Fibroblast of skin of right biceps (primary cell): ENCODE results near the gene CBFA2T3.

Experiments used
- DNase-seq: peaks from one replicate; pipeline ENCODE4 v3.0.0-alpha.2; 2013

Gene CBFA2T3

GRCh38 chr16:88974080-88974915, 2.7 kb downstream of the CBFA2T3 start:
- no peak for DNase-seq

- DNase-seq, result no peak
Measured at GRCh38 chr16:88973415-88974050, 3.5 kb downstream of the CBFA2T3 start.

GRCh38 chr16:88973007-88973410, 4.0 kb downstream of the CBFA2T3 start:
- DNase-seq, result no peak

- DNase-seq, result no peak
Measured at GRCh38 chr16:88972349-88972748, 4.7 kb downstream of the CBFA2T3 start.

DNA sequence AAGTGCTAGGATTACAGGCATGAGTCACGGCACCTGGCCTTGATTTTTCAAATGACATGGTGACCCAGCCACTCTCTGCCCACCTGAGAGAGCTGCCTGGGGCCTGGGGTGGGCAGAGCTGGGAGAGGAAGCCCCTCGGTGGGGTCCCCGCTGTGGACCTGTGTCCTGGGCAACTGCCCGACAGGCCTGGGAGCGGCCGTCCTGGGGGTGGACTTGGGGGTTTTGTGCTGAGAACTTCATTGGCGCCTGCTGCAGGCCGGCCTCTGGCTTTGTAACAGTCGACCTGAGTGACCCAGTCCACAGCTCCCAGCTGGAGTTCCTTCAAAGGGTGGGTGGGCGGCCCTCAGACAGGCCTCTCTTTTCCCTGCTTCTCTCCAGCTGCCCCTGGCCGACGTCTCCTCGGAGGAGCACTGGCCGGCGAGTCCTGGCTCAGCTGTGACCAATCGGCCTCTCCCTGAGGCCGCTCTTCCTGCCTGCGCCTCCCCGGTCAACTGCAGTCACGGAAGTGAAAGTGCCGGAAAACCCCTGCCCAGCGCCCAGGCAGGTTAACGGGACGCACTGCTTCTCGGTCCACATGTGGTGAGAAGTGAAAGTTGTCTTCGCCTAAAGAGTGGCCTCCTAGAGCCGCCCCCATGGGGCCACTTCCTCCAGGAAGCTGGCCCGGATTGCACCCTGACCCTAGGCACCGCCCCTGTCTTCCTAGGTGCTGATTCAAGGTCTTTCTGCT, 5.5 kb downstream of the CBFA2T3 start:
- no peak for DNase-seq

DNA sequence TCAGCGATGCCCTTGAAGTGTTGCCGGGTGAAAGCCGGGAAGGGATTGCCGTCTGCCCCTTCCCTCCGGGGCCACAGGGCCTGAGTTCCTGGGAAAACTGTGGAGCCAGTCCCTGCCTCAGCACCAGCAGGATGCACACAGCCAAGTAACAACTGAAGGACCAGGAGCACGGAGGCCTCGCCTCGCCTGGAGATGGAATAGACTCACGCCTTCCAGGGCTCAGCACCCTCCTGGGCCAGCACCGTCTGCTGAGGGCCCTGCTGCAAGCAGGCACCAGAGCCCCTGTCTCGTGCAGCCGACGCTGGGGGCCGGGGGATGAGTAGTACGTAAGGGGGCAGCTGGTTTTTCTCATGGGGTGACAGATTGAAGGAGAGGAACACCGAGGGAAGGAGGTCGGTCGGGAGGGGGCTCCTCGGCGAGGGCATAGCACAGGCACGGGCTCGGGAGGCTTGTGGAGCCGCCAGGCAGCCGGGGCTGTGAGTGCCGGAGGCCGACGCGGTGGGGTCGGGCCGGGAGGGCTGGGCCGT, 6.4 kb downstream of the CBFA2T3 start:
- no peak for DNase-seq

DNA sequence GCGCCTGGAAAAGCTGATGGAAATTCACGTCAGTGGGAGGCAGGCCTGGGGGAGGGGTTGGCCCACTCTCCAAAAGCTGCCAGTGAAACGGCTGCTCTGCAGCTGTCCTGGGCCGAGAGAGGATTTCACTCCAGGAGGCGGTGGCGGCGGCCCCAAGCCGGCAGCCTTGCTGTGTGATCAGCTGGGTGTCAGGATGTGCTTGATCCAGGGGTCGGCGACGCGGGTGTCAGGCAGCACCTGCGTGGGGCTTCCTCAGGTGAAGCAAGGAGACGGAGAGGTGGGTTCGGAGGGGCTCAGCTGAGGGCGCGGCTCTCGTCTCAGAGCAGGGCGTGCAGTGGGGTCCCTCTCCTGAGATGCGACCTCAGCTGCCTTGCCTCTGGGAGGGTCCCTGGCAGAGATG, 7.0 kb downstream of the CBFA2T3 start:
- DNase-seq, result no peak

- DNase-seq, result no peak
Measured at GRCh38 chr16:88969361-88969831, 7.6 kb downstream of the CBFA2T3 start.

GRCh38 chr16:88968589-88969280, 8.3 kb downstream of the CBFA2T3 start:
- DNase-seq, result no peak

- DNase-seq, result no peak
Measured at GRCh38 chr16:88967830-88968588, 9.0 kb downstream of the CBFA2T3 start.

GRCh38 chr16:88966986-88967829, 9.8 kb downstream of the CBFA2T3 start:
- no peak for DNase-seq

- no peak for DNase-seq
Measured at GRCh38 chr16:88965826-88966480, 11.1 kb downstream of the CBFA2T3 start.

- no peak for DNase-seq
Measured at GRCh38 chr16:88965411-88965810, 11.6 kb downstream of the CBFA2T3 start.

- no peak for DNase-seq
Measured at GRCh38 chr16:88964636-88965035, 12.4 kb downstream of the CBFA2T3 start.

- DNase-seq, result no peak
Measured at GRCh38 chr16:88963583-88963982, 13.4 kb downstream of the CBFA2T3 start.

GRCh38 chr16:88962478-88963152, 14.4 kb downstream of the CBFA2T3 start:
- no peak for DNase-seq

DNA sequence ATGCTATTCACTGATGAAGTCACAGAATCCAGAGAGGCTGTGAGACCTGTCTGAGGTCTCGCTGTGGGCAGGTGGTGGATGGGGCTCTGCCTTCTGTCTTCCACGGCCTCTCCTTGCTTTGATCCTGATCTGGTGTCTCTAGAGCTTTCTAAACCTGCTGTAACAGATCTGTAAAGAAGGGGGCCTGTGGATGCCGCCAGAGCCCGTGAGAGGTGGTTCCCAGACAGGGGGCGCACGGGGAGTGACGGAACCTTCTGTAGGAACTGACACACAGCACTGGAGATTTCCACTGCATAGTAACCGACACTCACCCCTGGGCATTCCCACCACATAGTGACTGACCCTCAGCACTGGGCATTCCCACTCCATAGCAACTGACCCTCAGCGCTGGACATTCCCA, 16.0 kb downstream of the CBFA2T3 start:
- DNase-seq, result no peak

- DNase-seq, result no peak
Measured at GRCh38 chr16:88960516-88960915, 16.5 kb downstream of the CBFA2T3 start.

GRCh38 chr16:88959022-88959421, 18.0 kb downstream of the CBFA2T3 start:
- no peak for DNase-seq
